ENCODE data around the gene TTC12. TPM values are rescaled to one million over a fixed set of nuclear protein-coding genes. Genes with fewer than 3 reads are reported as not detected.

Gene TTC12
- polyA plus RNA-seq, 1 donor (not counting 4 experiments of a cell fraction or from before 2014, with no cell fraction given), result 27.3 TPM

DNA sequence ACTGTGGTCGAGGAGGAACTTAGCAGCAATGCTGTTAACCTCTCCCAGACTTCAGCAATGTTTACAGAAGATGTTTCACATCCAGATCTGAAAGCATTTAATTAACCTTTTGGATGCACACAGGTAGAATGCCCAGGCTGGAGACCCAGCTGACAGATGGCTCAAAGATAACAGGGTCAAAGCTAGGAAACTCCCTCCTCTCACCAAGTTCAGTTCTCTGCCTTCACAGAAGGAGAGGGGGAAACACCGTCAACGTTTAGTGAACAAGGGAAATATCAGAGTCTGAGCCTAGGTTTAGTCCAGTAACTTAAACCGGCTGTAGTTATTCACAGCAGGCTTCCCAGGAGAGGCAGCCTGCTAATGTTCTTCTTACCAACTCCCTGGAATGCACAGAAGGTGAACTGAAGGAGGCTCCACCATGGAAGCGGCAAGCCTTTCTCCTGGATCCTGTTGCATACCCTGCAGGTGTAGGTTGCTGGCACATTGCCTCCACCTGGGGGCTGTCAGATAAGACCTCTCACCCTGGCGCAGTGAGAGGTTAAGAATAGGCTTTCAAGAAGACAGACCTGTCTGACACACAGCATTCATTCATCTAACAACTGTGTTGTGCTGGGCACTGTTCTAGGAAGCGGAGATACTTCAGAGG lies 49.7 kb downstream of the TTC12 start:
- H4K20me1 ChIP-seq (ENCODE audit: control insufficient read depth, extremely low read depth, insufficient read depth, low read length), result no peaks in the 10 kb centered on the region
- no peak overlapping the region for H2AFZ ChIP-seq (ENCODE audit: control insufficient read depth, low read length)
- H3K36me3 ChIP-seq (ENCODE audit: control insufficient read depth in 2 of 2, extremely low read depth in 1 of 2, insufficient read depth in 2 of 2, low read length in 2 of 2), result peaks cover 19 to 40% of the 10 kb centered on the region in 2 experiments
- no peak for TF ChIP-seq CTCF (optimal IDR thresholded peaks at IDR 0.05 in 1 of 3, IDR thresholded peaks at IDR 0.05 in 1 of 3, conservative IDR thresholded peaks at IDR 0.05 in 1 of 3; ENCODE audit: extremely low read depth in 1 of 3, insufficient read depth in 2 of 3, low read length in 3 of 3)
- TF ChIP-seq EZH2 (IDR thresholded peaks at IDR 0.05; ENCODE audit: low read length), result no peak
- FAIRE-seq (peak; percentile 74), DNase-seq (ENCODE audit: low read depth, low spot score) (no peak)
- no peak overlapping the region for H3K9ac ChIP-seq (ENCODE audit: control insufficient read depth, extremely low read depth, insufficient read depth, low read length)
- no peaks in the 10 kb centered on the region for H3K79me2 ChIP-seq (ENCODE audit: control insufficient read depth, insufficient read depth, low read length)
- H3K9me3 ChIP-seq (ENCODE audit: control insufficient read depth, low read depth, low read length), result no peaks in the 10 kb centered on the region
- peak overlapping the region; percentile 15 for H3K27ac ChIP-seq (ENCODE audit: control insufficient read depth, insufficient read depth, low read length)
- H3K4me2 ChIP-seq (ENCODE audit: control insufficient read depth, extremely low read depth, insufficient read depth, low read depth, low read length), result no peak overlapping the region
- H3K4me1 ChIP-seq (ENCODE audit: control insufficient read depth, extremely low read depth, insufficient read depth, low read length), result peaks cover 14% of the 10 kb centered on the region
- H3K27me3 ChIP-seq (ENCODE audit: control insufficient read depth, extremely low read depth, insufficient read depth, low read length), result no peaks in the 10 kb centered on the region
- H3K9me1 ChIP-seq (ENCODE audit: control insufficient read depth, extremely low read depth, insufficient read depth, low read length), result no peaks in the 10 kb centered on the region
- dilution Hi-C loops (cut with MboI; ENCODE audit: extremely low pct_ligation_motif_present, low sequenced_read_pairs), result no loop called here
- H3K4me3 ChIP-seq (ENCODE audit: control insufficient read depth in 2 of 3, extremely low read depth in 1 of 3, insufficient read depth in 2 of 3, low read depth in 1 of 3, low read length in 3 of 3), result no peak overlapping the region

DNA sequence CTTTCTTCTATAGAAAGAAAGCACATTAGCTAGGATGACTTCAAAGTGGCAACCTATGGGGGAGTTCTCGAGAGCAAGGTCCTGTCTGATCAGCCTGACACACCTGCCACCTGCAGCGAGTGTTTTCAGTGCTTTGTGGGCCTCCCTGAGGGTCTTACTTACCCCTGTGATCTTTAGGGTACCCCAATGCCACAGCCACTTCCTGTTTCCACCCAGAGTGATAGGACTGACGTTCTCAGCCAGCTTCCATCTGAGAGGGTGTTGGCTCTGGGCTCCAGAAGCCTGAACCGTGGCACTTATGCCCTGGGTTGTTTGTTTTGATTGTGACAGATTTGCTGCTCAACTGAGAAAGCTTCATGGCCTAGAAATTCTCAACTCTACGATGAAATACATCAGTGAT lies 51.5 kb downstream of the TTC12 start:
- H3K36me3 ChIP-seq (ENCODE audit: control insufficient read depth in 2 of 2, extremely low read depth in 1 of 2, insufficient read depth in 2 of 2, low read length in 2 of 2), result peaks cover 10 to 29% of the 10 kb centered on the region in 2 experiments
- no peak for FAIRE-seq
- H4K20me1 ChIP-seq (ENCODE audit: control insufficient read depth, extremely low read depth, insufficient read depth, low read length), result no peaks in the 10 kb centered on the region
- no peak for DNase-seq (ENCODE audit: low read depth, low spot score)
- no peaks in the 10 kb centered on the region for H3K9me1 ChIP-seq (ENCODE audit: control insufficient read depth, extremely low read depth, insufficient read depth, low read length)
- H3K9me3 ChIP-seq (ENCODE audit: control insufficient read depth, low read depth, low read length), result no peaks in the 10 kb centered on the region
- dilution Hi-C loops (cut with MboI; ENCODE audit: extremely low pct_ligation_motif_present, low sequenced_read_pairs), result no loop called here
- H3K4me1 ChIP-seq (ENCODE audit: control insufficient read depth, extremely low read depth, insufficient read depth, low read length), result peaks cover 14% of the 10 kb centered on the region
- no peak overlapping the region for H3K27ac ChIP-seq (ENCODE audit: control insufficient read depth, insufficient read depth, low read length)
- TF ChIP-seq CTCF (optimal IDR thresholded peaks at IDR 0.05 in 1 of 3, IDR thresholded peaks at IDR 0.05 in 1 of 3, conservative IDR thresholded peaks at IDR 0.05 in 1 of 3; ENCODE audit: extremely low read depth in 1 of 3, insufficient read depth in 2 of 3, low read length in 3 of 3) (no peak), EZH2 (IDR thresholded peaks at IDR 0.05; ENCODE audit: low read length) (no peak)
- no peak overlapping the region for H3K9ac ChIP-seq (ENCODE audit: control insufficient read depth, extremely low read depth, insufficient read depth, low read length)
- H2AFZ ChIP-seq (ENCODE audit: control insufficient read depth, low read length), result no peak overlapping the region
- H3K27me3 ChIP-seq (ENCODE audit: control insufficient read depth, extremely low read depth, insufficient read depth, low read length), result no peaks in the 10 kb centered on the region
- H3K4me2 ChIP-seq (ENCODE audit: control insufficient read depth, extremely low read depth, insufficient read depth, low read depth, low read length), result no peak overlapping the region
- H3K4me3 ChIP-seq (ENCODE audit: control insufficient read depth in 2 of 3, extremely low read depth in 1 of 3, insufficient read depth in 2 of 3, low read depth in 1 of 3, low read length in 3 of 3), result no peak overlapping the region
- no peaks in the 10 kb centered on the region for H3K79me2 ChIP-seq (ENCODE audit: control insufficient read depth, insufficient read depth, low read length)

Measured in keratinocyte (primary cell).